Measurements from ENCODE around the gene C20orf173.

C20orf173 gene, protein sequence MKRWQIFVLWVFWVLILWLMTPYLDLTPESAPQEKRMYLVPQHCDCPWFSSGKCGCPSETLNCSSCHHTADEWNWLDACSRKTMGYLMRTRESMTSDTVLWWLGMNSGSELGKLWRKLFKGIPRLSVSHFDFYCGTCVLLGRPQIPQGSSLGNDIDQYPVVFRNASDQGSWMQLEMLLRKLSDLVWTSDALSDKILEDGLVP

DNA sequence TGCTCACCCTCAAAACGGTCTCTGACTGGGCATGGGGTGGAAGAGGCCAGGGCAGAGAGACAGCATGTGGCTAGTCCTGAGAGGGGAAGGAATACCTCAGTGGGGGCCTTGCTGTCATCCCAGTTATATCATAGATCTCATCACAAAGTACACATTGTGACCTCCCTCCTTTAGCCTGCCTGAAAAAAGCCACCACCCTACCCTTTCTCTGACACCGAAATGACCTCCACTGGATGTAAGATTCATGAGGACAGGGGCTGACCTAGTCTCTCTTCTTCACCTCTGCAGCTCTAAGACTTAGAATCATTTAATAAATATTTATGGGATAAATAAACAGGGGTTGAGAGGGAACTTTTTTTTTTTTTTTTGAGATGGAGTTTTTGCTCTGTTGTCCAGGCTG lies at the start of gene C20orf173:
C20orf173 (minus strand) TSS at position 101 of the 400 bp plus-strand sequence. CDS start 279 bp downstream, outside the sequence.
- no peak for DNase-seq (ENCODE audit: low read depth)
- TF ChIP-seq, protein P1, sequence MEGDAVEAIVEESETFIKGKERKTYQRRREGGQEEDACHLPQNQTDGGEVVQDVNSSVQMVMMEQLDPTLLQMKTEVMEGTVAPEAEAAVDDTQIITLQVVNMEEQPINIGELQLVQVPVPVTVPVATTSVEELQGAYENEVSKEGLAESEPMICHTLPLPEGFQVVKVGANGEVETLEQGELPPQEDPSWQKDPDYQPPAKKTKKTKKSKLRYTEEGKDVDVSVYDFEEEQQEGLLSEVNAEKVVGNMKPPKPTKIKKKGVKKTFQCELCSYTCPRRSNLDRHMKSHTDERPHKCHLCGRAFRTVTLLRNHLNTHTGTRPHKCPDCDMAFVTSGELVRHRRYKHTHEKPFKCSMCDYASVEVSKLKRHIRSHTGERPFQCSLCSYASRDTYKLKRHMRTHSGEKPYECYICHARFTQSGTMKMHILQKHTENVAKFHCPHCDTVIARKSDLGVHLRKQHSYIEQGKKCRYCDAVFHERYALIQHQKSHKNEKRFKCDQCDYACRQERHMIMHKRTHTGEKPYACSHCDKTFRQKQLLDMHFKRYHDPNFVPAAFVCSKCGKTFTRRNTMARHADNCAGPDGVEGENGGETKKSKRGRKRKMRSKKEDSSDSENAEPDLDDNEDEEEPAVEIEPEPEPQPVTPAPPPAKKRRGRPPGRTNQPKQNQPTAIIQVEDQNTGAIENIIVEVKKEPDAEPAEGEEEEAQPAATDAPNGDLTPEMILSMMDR (IDR thresholded peaks at IDR 0.05; ENCODE audit: insufficient read depth, low read depth, low read length, missing control alignments), result no peak
- no peak within 1 kb of the TSS for H3K4me3 ChIP-seq (ENCODE audit: low read depth, low read length)

DNA sequence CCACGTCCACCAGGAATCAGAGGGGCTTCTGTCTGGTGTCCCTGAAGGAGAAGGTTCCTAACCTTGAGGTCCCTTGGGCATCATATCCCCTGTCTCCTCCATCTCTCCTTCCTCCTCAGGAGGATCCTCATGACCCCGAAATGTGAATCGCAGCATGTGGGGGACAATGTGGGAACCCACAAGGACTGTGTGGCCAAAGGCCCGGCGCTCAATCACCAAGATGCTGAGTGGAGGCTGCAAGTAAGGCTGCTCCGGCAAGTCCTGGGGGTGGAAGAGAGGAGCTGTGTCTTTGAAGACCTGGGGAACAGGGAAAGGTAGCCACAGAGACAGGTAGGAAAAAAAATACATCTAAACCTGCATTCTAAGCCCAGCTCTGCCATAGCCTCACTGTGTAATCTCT lies 49.7 kb upstream of the C20orf173 start:
- H3K4me3 ChIP-seq (ENCODE audit: low read depth, low read length), result no peak overlapping the region
- DNase-seq (ENCODE audit: low read depth), result no peak
- TF ChIP-seq, protein P1 (IDR thresholded peaks at IDR 0.05; ENCODE audit: insufficient read depth, low read depth, low read length, missing control alignments), result no peak

DNA sequence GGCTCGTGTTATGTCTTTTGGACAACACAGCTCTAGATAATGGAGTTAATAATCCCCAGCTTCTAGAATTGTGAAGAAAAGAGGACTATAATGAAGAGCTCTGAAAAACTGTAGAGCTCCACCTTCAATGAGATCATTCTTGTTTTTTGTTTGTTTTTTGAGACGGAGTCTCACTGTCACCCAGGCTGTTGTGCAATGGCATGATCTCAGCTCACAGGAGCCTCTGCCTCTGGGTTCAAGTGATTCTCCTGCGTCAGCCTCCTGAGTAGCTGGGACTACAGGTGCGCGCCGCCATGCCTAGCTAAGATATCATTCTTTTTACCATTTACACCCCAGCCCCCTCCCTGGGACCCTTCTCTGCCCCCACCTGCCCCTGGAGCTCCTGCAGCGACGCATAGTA lies 49.0 kb upstream of the C20orf173 start:
- no peak for DNase-seq (ENCODE audit: low read depth)
- no peak overlapping the region for H3K4me3 ChIP-seq (ENCODE audit: low read depth, low read length)

DNA sequence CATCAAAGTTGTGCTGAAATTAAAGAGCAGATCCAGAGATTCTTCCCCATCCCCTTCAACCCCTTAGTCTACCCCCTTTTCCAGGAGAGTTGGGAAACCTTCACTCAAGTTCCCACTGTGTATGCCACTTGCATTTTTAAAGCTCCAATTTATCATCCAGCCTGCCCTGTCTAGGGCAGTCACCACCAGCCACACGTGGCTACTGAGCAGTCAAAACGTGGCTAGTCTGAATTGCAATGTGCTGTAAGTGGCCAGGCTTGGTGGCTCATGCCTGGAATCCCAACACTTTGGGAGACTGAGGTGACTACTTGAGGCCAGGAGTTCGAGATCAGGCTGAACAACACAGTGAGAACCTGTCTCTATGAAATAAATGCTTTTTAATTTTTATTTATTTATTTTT lies 47.4 kb upstream of the C20orf173 start:
- DNase-seq (ENCODE audit: low read depth), result no peak
- H3K4me3 ChIP-seq (ENCODE audit: low read depth, low read length), result no peak overlapping the region
- TF ChIP-seq, protein P1 (IDR thresholded peaks at IDR 0.05; ENCODE audit: insufficient read depth, low read depth, low read length, missing control alignments), result no peak

More for the DNA sequence above, 49.0 kb upstream of the C20orf173 start:
- TF ChIP-seq, protein P1 (IDR thresholded peaks at IDR 0.05; ENCODE audit: insufficient read depth, low read depth, low read length, missing control alignments), result no peak

DNA sequence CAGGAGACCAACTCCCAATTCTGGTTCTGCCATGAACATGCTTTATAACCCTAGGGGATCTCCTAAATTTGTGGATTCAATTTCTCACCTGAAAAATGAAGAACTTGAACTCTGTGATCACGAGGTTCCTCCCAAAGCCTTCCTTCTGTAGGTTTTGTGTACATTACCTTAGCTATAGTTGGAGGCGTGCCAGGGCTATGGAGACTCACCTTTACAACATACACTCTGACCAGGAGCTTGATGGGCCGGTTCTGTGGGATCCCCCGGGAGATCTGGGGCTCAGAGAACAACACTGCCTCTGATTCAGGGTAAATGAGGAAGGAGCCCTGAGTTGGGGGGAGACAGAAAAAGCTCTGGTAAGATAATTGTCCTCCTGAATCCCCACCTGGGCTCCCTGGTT lies 46.5 kb upstream of the C20orf173 start:
- no peak overlapping the region for H3K4me3 ChIP-seq (ENCODE audit: low read depth, low read length)
- no peak for DNase-seq (ENCODE audit: low read depth)
- TF ChIP-seq, protein P1 (IDR thresholded peaks at IDR 0.05; ENCODE audit: insufficient read depth, low read depth, low read length, missing control alignments), result no peak

DNA sequence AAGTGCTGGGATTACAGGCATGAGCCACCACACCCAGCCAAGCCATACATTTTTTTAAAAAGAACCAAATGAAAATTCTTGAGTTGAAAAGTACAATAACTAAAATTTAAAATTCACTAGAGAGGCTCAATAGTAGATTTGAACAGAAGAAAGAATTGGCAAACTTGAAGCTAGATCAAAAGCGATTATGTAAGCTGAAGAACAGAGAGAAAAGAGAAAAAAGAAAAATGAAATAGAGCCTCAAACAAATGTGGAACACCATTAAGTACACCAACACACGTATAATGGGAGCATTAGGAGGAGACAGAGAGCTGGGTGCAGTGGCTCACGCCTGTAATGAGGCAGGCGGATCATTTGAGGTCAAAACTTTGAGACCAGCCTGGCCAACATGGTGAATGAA lies 43.4 kb upstream of the C20orf173 start:
- TF ChIP-seq, protein P1 (IDR thresholded peaks at IDR 0.05; ENCODE audit: insufficient read depth, low read depth, low read length, missing control alignments), result no peak
- no peak for DNase-seq (ENCODE audit: low read depth)
- no peak overlapping the region for H3K4me3 ChIP-seq (ENCODE audit: low read depth, low read length)

DNA sequence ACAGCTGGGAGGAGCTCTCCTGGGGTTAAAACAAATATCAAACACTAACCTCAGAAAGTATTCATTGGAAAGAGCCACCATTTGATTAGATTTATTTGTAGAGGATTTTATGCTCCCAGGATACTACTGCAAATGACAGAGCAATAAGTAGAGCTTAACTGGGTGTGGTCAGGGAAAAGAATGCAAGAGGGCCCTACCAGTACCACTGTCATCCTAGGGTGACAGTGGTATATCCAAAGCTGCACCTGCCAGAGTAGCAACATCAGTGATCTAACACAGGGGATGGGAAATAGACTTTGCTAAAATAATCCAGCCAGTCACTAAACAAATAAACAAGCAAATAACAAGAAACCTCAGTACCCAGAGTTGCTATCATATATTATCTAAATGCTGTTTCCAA lies 42.1 kb upstream of the C20orf173 start:
- no peak overlapping the region for H3K4me3 ChIP-seq (ENCODE audit: low read depth, low read length)
- no peak for DNase-seq (ENCODE audit: low read depth)
- TF ChIP-seq, protein P1 (IDR thresholded peaks at IDR 0.05; ENCODE audit: insufficient read depth, low read depth, low read length, missing control alignments), result no peak
